ENCODE data around the gene NDFIP2.
A peak's percentile ranks its signal among the peaks of the same experiment; 100 is the strongest.

NDFIP2 gene, protein sequence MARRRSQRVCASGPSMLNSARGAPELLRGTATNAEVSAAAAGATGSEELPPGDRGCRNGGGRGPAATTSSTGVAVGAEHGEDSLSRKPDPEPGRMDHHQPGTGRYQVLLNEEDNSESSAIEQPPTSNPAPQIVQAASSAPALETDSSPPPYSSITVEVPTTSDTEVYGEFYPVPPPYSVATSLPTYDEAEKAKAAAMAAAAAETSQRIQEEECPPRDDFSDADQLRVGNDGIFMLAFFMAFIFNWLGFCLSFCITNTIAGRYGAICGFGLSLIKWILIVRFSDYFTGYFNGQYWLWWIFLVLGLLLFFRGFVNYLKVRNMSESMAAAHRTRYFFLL

GRCh38 chr13:79480954-79481684 is at the start of gene NDFIP2:
Gene NDFIP2 (plus strand): TSS chr13:79481155. CDS start chr13:79481204, 49 bp downstream.
- DNase-seq (ENCODE audit: low spot score), result peak; percentile 91

DNA sequence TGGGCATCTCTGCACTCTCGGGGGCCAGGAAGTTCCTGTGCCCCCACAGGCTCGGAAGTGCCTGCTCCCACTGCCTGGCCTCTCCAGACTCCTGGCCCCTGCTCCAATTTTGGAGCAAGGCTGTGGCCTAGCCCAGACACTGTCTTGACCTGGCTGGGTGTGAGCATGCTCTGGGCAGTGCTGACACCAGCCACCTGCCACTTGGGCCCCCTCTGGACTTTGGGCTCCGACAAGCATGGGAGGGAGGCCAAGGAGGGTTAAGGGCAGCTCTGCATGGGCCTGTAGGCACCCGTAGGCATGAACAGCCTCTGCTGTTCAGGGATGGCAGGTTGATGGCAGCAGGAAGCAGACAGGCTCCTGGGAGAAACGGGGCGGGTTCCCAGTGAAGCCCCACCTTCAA is 48.9 kb upstream of the NDFIP2 start:
- DNase-seq (ENCODE audit: low spot score), result no peak

- no peak for DNase-seq (ENCODE audit: low spot score)
Observed at GRCh38 chr13:79432992-79433391, 48.0 kb upstream of the NDFIP2 start.

GRCh38 chr13:79434556-79434955 is 46.4 kb upstream of the NDFIP2 start:
- no peak for DNase-seq (ENCODE audit: low spot score)

- no peak for DNase-seq (ENCODE audit: low spot score)
Observed at GRCh38 chr13:79435561-79435990, 45.4 kb upstream of the NDFIP2 start.

DNA sequence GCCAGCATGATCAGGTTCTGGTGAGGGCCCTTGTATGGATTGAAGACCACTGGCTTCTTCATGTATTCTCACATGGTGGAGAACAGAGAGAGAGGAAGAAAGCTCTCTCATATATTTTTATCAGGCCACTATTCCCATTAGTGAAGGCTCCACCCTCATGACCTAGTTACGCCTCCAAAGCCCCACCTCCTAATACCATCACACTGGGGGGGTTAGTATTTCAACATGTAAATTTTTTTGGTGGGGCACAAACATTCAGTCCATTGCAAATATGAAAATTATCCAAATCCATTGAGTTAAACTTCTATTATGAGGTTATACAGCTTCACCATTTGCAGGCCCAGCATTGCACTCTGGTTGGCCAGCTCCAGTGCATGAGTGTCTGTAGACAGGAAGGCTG is 41.7 kb upstream of the NDFIP2 start:
- DNase-seq (ENCODE audit: low spot score), result no peak

- DNase-seq (ENCODE audit: low spot score), result no peak
Observed at GRCh38 chr13:79440958-79441528, 39.9 kb upstream of the NDFIP2 start.

- no peak for DNase-seq (ENCODE audit: low spot score)
Observed at GRCh38 chr13:79442221-79442620, 38.7 kb upstream of the NDFIP2 start.

DNA sequence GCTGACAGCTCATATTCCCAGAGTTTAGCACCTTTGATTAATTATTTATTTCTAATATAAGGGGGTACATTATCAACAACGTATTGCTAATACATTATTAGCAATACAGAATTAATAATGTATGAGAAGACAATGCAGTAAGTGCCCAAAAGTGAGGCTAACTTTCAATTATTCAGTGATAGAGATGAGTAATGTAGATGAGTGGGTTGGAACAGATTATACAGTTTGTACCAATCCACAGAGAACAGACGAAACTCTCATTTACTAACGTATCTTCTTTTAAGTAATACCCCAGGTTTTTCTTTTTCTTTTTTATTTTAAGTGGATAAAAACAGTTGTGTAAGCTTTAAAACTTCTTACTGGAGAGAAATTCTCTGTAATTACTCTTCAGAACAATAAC is 38.2 kb upstream of the NDFIP2 start:
- DNase-seq (ENCODE audit: low spot score), result no peak

- no peak for DNase-seq (ENCODE audit: low spot score)
Observed at GRCh38 chr13:79445968-79446645, 34.8 kb upstream of the NDFIP2 start.

DNA sequence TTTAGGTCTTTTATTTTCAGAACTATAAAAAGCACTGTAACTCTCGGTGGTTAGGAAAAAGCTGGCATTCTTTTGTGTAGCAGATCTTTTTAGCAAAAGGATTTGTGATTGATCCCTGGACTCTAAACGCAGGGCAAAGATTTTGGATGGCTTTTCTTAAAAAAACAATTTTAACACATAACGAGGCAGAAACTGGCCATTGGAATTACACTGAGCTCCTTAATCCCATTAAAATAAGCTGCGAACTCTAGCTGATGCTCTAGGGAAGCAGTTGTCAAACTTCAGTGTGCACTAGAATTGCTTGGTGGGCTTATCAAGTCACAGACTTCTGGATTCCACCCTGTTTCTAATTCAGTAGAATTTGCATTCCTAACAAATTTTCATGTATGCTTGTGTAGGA is 33.8 kb upstream of the NDFIP2 start:
- no peak for DNase-seq (ENCODE audit: low spot score)

GRCh38 chr13:79447741-79448140 is 33.2 kb upstream of the NDFIP2 start:
- no peak for DNase-seq (ENCODE audit: low spot score)

GRCh38 chr13:79448413-79448812 is 32.5 kb upstream of the NDFIP2 start:
- no peak for DNase-seq (ENCODE audit: low spot score)

DNA sequence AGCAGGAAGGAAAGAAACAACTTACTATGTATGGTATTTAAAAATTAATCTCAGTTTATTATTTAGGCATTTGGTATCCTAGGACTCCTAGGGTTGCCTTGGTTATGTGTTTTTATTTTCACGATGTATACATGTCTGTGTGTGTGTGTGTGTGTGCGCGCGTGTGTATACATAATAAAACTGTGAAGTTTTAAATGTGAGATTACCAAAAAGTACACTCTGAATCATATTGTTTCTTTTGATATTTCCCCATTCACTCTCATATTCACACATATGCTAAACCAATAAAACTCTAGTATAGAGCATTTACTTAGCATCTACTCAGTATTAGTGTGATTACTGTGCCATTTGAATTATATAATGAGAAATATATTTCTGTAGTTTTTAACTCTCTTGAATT is 30.8 kb upstream of the NDFIP2 start:
- no peak for DNase-seq (ENCODE audit: low spot score)

GRCh38 chr13:79451500-79451962 is 29.4 kb upstream of the NDFIP2 start:
- no peak for DNase-seq (ENCODE audit: low spot score)

GRCh38 chr13:79452239-79452913 is 28.6 kb upstream of the NDFIP2 start:
- no peak for DNase-seq (ENCODE audit: low spot score)

DNA sequence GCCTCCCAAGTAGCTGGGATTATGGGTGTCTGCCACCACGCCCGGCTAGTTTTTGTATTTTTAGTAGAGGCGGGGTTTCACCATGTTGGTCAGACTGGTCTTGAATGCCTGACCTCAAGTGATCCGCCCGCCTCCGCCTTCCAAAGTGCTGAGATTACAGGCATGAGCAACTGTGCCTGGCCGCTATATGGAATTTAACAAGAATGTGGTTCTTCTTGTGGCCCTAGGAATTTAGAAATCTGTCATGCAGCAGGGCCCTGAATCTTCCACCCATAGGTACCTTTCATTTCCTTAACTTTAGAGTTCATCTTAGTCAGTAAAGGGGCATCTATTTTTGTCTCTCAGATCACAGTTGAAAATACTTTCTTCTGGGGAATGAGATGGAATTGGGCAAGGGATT is 25.6 kb upstream of the NDFIP2 start:
- DNase-seq (ENCODE audit: low spot score), result no peak

DNA sequence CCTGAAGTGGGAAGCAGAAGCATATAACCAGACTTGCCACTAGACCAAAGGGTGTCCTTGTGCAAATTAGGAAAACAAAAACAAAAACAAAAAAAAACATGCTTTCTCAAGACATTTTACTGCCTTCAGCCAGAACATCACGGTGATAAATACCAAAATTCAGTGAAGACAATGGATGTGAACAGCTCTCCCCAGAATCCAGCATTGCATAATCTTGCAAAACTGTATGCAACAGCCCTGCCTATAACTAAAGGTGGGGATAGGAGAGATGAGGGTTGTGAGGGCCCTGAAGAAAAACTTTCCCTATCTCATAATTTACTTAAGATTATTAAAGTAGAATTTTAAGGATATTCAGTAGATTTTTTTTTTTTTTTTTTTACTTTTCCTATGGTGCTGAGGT is 24.9 kb upstream of the NDFIP2 start:
- no peak for DNase-seq (ENCODE audit: low spot score)

GRCh38 chr13:79456656-79457365 is 24.1 kb upstream of the NDFIP2 start:
- no peak for DNase-seq (ENCODE audit: low spot score)

DNA sequence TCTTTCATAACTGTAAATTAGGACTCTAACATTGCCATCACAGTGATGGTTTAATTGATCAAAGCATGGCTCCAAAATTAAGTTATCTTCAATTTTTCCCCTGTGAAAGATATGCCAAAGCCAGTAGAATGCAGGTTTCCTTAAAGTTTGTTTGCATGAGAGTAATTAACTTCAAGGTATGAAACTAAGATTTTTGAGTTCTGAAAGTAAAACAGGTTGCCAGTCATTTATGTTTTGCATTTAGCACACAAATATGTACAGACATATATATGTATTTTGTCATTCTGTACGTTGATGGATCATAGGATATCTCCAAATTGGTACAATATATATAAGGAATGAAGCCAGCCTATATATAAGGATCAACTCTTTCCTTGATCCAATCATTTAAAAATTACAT is 23.6 kb upstream of the NDFIP2 start:
- DNase-seq (ENCODE audit: low spot score), result no peak

GRCh38 chr13:79457948-79458347 is 23.0 kb upstream of the NDFIP2 start:
- no peak for DNase-seq (ENCODE audit: low spot score)
